Measurements from ENCODE around the gene SLC26A4.

DNA sequence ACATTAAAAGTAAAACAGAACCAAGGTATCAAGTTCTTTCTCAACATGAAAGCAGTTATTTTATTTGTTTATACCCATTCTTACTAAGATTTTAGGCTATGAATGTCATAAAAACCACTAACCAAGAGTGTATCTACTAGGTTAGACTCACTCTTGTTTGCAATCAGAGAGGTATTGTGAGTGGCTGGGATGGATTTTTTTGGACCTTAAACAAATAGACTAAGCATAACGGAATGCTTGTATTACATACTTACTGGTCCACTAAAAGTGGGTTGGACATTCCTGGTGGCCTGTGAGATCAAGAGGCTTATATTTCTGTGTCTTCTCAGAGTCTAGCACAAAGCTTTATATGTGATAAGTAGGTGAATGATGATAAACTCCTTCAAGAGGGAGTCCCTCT is 50.7 kb downstream of the SLC26A4 start:
- TF ChIP-seq EP300 (IDR thresholded peaks at IDR 0.05) (no peak), POLR2A (IDR thresholded peaks at IDR 0.05) (no peak)
- TF ChIP-seq, protein P1, sequence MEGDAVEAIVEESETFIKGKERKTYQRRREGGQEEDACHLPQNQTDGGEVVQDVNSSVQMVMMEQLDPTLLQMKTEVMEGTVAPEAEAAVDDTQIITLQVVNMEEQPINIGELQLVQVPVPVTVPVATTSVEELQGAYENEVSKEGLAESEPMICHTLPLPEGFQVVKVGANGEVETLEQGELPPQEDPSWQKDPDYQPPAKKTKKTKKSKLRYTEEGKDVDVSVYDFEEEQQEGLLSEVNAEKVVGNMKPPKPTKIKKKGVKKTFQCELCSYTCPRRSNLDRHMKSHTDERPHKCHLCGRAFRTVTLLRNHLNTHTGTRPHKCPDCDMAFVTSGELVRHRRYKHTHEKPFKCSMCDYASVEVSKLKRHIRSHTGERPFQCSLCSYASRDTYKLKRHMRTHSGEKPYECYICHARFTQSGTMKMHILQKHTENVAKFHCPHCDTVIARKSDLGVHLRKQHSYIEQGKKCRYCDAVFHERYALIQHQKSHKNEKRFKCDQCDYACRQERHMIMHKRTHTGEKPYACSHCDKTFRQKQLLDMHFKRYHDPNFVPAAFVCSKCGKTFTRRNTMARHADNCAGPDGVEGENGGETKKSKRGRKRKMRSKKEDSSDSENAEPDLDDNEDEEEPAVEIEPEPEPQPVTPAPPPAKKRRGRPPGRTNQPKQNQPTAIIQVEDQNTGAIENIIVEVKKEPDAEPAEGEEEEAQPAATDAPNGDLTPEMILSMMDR (IDR thresholded peaks at IDR 0.05), result no peak

Data from tibial nerve (tissue), 4 donors.